ENCODE data around the gene ARMC12.

ARMC12 gene

DNA sequence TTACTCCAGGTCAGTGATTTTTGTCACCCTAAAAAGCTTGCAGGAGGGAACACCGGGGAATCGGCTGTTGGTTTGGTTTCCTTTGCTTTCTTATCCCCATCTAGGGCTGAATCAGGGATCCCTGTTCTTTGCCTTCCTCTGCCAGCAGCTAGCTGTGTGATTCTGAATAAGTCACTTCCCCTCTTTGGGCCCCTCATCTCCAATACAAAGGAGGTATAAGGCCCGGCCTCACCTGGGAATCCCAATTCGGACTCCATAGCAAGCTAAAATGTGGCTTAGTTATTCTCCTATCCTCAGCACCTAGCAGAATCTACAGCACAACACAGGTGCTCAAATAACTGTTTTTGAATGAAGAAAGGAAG, 18.5 kb upstream of the ARMC12 start:
- DNase-seq (ENCODE audit: low read depth in 1 of 2, low spot score in 1 of 2): no peak

DNA sequence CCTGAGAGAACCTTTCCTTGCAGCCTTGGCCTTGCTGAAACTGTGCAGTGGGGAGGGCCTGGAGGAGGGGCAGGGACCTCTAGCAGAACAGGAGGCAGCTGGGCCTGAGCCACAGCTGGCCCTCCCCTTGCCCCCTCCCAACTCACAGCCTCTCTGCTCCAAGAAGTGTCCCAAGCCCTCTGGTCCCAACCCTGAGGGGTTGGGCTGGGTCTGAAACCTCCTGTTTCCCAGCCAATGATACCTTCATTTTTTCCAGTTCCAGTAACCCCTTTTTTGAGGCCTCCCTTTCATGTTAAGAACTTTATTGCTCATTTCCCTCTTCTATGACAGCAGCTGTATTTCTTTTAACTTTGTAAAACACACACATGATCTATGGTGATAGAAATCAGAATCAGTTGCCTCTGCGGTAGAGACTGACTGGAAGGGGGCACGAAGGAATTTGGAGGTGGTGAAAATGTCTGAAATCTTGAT, 17.9 kb upstream of the ARMC12 start:
- no peak for DNase-seq (ENCODE audit: low read depth in 1 of 2, low spot score in 1 of 2)

DNA sequence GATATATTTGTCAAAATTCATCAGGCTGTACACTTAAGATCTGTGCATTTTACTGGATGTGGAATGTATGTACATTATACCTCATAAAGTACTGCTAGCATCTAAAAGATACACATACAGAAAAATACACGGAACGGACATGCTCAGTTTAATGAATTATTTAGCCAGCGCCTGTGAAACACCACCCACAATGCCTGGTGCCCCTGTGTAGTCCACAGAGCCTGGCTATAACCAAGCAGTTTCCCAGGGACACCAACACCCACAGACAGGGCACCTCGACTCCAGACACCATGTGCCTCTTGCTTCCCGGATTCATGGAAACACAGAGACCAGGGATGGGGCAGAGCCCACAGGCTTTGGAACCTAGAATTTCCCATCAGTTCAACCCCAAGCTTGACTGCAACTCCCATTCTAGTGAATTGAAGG, 17.4 kb upstream of the ARMC12 start:
- no peak for DNase-seq (ENCODE audit: low read depth in 1 of 2, low spot score in 1 of 2)

DNA sequence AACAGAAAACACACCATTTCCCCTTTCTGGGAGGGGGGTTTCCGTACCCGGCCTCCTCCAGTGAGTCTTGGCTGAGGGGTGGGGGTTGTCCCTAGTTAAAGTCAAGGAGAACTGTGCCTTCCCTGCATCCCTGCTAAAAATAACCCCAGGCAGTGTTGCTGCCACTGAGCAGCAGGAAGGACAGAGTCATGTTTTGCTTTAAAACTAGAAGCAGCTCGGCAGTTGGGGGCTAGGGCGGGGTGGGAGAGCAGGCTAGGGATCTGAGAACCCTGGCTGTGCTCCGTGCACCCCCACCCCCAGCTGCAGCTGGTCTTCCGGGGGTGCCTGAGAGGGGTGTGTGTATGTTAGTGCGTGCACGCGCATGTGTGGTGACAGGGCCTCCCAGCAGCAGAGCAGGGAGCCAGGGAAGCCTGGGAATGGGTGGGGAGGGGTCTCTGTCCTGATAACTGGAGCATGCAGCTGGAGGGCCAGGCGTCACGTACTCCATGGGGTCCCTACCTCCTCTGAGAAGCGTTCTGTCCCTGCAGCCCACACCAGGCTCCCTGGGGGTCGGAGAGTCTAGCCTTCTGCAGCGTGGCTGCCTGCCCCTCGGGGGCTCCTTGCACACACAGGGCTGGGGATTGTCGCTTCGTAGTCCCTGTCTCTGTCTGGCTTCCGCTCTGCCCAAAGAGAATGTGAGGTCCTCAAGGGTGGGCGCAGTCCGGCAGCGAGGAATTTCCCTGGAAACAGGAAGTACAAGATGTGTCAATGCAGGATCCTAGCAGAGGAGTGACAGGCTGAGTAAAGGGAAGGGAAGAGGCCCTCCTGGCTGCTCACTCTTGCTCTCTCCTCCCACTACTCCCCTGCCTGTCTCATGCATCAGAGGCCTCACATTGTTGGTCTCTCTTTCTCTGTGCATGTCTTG, 16.8 kb upstream of the ARMC12 start:
- DNase-seq (ENCODE audit: low read depth in 1 of 2, low spot score in 1 of 2): no peak

DNA sequence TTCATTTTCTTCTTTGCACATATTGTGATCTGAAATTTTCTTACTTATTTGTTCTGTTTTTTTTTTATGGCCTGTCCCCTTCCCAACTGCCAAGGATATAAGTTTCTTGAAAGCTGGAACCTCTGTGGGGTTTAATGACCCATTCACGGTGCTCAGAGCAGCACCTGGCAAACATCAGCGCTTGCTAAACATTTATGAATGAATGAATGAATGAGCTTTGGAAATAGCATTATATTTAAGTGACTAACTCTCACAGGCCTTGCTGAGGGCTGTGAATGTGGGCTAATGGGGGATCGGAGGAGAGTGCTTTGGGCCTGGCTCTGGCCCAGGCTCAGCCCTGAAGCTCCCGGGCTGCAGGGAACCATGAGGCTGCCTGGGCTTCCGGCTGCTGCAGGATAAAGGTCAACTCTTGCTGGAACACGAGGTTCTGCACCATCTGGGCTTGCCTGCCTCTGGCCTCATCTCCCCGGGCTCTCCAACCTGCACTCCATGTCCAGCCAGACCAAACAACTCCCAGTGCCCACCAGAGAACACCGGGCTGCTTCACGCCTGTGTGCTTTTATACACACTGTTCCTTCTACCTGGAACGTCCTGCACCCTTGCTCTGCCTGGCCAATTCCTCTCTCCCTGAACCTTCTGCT, 14.6 kb upstream of the ARMC12 start:
- DNase-seq (ENCODE audit: low read depth in 1 of 2, low spot score in 1 of 2): no peak

DNA sequence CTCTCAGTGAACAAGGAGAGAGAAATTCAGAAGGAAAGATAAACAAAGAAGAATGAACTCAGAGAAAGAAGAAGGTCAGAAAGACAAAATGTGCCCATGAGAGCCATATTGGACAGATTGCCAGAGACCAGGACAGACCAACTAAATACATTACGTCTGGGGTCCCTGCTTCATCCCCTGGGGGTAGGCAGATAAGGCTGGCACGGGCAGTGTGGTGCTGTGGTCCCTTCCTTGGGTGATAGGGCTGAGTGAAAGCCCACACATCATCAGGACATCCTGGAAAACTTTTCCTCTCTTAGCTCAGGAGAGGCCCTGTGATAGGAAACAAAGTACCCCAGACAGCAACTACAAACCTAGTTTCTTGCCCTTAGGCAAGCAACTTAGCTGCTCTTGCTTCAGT, 13.2 kb upstream of the ARMC12 start:
- no peak for DNase-seq (ENCODE audit: low read depth in 1 of 2, low spot score in 1 of 2)

DNA sequence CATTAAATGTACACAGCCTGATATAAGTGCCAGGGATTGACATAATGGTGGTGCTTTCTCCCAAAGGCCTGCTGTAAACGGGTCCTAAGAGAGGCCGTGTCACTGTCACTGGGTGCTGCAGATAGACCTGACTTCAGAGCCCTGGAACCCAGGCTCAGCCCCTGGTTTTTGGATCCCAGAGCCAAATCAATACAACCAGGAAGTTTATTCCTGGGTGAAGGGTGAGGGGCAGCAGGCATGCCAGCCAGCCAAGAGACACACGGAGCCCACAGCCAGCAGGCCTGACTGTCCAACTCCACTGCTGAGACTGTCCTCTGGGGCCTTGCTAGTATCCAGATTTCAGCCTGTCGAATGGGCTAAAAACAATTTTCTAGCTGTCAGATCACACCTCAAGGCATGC, 12.8 kb upstream of the ARMC12 start:
- no peak for DNase-seq (ENCODE audit: low read depth in 1 of 2, low spot score in 1 of 2)

DNA sequence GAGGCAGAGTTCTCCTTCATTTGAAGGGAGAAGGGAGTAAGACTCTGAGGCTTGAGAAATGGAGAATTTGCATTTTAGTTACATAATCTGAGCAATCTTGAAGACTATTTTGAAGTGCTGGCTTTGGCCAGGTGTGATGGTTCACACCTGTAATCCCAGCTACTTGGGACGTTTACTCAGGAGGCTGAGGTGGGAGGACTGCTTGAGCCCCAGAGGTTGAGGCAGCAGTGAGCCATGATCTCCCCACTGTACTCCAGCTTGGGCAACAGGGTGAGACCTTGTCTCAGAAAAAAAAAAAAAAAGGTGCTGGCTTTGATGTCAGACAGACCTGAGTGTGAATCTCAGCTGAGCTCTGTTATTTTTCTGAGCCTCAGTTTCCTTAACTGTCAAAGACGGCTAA, 12.4 kb upstream of the ARMC12 start:
- DNase-seq (ENCODE audit: low read depth in 1 of 2, low spot score in 1 of 2): no peak

DNA sequence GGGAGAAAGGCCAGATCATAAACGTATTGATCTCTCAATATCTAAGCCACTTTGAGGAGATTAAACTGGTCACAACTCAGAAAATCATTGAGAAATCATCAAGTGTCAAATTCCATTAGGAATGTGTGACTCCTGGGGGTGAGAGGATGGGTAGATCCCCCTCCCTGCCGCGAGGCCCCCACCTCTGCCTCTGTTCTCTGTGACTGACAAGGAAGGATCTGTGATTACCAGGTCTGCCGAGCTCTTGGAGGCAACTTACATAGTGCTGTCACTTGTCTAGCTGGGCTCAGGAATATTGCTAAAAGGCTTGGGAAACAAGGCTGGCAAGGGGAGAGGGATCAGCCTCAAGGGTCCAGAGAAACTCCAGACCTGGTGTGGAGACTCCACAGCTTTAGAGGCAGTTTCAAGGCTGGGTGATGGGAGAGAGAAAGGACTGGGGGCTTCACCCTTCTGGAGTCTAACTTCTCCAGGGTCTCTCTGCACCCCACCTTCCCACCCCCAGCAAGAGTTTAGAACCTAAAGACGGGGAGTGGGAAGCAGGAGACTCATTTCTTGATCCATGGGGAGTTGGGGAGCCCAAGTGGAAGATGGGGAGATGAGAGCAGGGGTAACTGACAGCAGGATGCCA, 11.6 kb upstream of the ARMC12 start:
- no peak for DNase-seq (ENCODE audit: low read depth in 1 of 2, low spot score in 1 of 2)

DNA sequence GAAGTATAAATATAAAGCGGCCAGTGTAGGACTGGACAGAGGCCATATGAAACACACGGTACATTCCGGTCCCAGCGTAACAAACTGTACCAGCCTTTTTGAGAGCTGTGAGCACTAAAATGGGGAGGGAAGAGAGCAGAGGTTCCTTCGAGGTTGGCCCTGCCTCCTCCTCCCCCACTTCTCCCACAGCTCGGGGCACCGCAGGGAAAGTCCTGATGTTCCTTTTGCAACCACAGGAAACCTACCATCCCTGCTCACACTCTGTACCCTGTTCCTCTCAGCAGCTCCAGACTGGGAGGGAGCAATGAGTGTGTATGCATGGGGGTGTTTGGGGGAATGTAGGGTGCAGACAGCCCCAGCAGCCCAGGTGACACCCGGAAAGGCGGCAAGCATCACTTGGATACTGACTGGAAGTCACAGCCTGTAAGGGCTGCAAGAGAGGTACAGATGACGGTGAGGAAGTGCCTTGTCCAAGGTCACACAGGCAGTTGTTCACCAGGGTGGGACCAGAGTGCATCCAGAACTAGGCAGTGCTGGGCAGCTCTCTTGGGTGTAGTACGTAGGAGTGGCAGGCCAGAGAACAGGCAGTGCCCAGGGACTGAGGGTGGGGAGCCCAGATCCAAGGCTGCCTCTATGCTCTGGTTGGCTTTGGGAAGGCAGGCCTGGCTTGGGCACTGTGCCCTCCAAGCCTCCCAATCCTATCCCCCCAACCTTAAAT, 11.0 kb upstream of the ARMC12 start:
- DNase-seq (ENCODE audit: low read depth in 1 of 2, low spot score in 1 of 2): no peak

DNA sequence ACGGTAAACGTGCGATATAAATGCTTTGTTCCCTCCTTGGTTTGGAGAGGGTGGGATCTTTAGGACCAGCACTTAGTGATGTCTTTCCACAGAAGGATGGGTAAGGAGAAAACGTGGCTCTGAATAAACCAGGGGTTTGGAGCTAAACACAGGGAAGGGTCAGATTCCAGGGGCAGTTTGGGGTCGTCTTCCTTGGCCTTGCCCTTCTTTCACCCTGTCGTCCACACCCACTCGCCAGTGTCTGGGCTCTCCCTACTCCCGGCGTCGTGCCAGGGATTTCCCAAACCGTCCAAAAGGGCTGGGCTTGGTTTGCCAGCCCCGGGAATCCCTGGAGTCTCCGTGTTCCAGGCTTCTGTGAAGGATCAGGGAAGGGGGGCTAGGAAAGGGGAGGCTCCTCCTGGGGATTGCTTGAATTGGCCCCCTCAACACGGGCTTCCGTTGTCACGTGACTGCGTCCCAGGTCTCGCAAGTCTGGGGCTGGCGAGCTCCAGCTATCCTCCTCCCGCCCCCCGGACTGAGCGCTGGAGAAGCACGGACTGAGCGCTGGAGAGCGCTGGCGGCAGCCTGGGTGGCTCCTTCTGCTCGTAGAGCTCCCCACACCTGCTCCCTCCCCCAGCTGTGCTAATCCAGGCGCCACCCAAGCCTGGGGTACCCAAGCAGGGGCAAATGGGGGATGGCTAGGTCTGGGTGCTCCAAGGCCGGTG, 9.4 kb upstream of the ARMC12 start:
- no peak for DNase-seq (ENCODE audit: low read depth in 1 of 2, low spot score in 1 of 2)

DNA sequence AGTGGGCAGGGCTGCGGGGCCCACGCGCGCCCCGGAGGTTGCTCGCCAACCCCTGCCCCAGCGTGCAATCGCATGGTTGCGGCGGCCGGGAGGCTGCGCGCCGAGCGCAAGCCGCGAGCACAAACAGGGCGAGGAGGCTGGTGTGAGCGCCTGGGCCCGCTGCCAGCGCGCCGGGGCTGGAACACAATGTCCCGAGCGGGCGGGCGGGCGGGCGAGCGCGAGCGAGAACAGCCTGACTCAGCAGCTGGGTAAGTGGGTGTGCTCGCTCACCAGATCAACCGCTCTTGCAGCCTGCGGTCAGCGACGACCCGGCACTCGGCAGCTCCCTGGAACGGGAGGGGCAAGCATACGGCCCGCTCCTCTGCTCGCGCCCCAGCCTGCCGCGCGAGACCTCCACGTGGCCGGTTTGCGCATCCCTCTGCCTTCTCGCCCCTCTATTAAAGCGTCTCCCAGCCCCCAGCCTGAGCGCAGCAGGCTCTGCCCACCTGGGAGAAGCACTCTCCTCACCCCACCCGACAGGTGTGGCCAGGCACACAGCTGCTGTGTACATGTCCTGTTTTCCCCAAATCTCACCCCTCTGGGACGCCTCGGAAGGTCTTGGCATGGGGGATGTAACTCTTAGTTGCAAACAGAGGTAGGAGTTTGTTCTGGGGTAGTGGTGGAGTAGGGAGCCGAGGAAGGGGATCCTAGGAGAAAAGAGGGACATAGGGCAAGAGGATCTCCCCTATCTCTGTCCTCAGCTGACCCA, 8.7 kb upstream of the ARMC12 start:
- peak in 1 of 2 donors; percentile 73 for DNase-seq (ENCODE audit: low read depth in 1 of 2, low spot score in 1 of 2)

DNA sequence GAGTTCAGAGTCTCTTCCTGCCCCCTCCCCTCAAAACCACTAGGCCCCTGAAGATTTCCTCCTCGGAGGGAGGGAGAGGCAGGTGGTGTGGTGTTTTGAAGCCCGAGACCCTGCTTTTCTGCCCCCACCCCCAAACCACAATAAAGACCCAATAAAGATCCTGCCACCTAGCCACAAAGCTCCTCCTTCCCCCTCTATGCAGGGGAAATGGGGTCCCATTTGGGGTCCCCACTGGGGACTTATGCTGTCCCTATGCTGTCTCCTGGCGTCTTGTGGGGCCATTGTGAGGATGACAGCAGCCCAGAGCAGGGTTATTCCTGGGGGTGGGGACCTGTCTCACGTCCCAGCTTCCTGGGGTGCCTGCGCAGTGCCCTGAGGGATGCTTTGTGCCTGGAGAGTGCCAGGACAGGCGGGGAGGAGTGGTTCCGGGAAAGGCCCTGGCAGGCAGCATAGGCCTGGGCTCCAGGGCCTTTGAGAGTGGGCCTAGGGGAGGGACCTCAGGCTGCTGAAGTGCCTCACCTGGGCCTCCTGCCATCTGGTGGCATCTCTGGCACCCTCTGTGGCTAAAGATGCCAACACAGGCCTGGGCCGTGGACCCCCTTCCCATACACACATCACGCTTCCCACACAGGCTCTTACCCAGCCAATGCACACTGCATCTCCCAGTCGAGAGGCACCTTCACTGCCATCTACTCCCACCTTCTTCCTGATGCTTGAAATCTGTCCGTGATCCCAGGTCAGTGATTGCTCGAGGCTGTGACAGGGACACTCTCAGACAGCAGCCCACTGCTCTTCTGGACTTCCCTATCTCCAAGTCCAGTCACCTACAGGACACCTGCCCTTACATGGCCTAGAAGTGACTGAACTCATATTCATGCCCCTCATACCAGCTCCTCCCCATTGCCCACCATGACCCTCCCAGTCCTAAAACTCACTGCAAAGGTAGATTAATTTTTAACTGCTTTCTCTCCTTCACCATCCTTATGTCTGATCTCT, 7.9 kb upstream of the ARMC12 start:
- DNase-seq (ENCODE audit: low read depth in 1 of 2, low spot score in 1 of 2): no peak

DNA sequence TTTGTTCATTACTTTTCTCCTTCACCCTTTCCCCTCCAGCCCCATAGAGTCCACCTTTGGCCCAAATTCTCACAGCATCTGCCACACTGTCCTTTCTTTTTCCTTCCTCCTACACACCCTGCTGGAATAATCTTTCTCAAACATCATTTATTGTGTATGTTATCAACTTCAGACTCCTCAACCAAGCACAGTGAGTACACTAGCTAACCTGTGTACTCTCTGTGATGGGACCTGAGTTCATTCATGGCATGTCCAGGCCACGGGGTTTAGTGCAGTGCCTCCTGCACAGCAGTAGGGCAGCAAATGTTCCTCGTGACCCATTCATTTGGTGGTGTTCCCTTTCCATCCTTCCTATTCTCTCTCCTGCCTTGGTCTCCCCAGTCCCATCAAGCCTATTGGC, 7.1 kb upstream of the ARMC12 start:
- DNase-seq (ENCODE audit: low read depth in 1 of 2, low spot score in 1 of 2): no peak

DNA sequence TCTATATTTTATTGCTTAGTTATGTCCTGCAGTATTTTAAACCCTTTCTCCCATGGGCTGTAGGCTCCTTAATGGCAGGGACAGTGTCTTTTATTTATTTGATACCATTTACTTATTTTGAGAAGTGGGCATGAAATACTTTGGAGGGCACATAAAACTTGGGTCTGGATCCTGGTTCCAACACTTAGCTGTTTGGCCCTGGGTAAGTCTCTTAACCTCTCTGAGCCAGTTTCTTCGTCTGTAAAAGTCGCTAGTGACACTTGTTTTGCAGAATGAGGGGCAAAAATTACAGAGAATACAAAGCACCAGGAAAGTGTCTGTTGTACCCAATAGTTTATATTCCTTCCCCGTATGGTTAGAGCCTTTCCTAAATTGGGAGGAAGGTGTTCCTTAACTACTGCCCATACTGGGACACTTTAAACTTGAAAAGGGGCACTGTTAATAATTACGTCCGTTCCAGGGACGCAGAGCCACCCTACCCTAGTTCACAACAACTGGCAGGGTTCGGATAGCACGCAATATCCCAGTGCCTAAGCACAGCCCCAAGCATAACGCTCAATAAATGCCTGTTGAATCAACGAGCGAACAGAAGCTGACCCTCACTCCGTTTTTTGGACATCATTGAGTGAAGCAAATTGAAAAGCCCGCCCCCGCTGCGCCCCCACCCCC, 6.0 kb upstream of the ARMC12 start:
- DNase-seq (ENCODE audit: low read depth in 1 of 2, low spot score in 1 of 2): no peak

DNA sequence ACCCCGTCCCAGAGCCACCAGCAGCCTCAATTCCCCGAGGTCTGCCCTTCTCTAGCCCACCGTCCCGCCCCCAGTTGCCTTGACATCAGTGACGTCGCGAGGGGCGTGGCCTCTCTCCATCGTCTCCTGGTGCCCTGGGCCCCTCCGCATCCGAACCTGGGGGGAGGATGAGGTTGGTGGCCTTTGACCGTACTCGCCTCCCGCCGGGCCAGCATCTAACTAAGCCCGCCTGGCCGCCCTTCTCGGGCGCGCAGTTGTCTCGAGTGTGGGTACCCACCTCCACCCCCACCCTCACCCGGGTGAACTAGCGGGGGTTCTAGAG, 5.5 kb upstream of the ARMC12 start:
- DNase-seq (ENCODE audit: low read depth in 1 of 2, low spot score in 1 of 2): peak; percentile 89

DNA sequence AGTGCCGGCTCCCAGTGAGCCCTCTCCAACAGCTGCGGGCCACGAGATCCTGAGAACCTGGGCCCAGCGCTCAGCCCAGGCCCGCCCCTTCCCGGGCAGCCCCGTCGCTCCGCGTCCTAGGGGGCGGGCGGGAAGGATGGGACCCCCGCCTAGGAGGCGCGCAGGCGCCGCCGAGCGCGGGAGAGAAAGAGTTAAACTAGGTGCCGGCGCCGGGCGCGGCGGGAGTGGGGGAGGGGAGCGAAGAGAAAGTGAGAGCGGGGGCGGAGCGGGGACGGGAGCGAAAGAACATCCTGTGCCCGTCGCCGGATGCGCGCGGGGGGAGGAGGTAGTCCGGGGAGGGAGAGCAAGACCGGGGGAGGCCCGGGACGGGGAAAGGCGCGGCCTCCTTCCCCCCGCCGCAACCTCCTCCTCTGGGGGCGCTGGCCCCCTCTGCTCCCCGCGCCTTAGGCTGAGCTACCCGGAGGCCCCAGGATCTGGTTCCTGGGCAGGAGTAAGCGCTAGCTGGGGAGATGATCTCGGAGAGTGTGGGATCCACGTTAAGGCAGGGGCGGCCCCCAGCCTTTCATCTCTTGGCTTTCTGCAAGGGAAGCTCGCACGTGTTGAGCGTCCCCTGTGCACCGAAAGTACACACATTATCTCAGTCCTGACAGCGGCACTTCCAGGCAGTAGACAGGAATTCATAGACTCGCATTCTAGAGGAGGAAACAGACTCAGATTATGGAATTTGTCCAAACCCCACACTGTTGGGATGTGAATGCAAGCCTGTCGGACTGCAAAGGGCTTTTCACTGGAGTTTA, 4.9 kb upstream of the ARMC12 start:
- peak; percentile 88 to 91 for DNase-seq (ENCODE audit: low read depth in 1 of 2, low spot score in 1 of 2)

DNA sequence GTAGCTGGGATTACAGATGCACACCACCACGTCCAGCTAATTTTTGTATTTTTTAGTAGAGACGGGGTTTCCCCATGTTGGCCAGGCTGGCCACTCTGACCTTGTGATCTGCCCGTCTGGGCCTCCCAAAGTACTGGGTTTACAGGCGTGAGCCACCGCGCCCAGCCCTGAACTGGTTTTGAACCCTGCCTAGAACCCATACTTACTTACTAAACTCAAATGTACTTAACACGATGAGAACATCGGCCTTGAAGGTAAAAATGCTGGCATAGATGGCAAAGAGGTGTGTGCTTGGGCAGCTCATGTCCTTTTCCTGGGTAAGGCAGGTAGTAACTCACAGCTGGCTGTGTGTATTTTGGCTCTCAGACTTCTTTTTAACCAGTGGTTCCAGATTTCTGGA, 3.2 kb upstream of the ARMC12 start:
- no peak for DNase-seq (ENCODE audit: low read depth in 1 of 2, low spot score in 1 of 2)
